ENCODE results near the gene RBPJL.

Gene RBPJL

GRCh38 chr20:45345104-45345936 is 38.7 kb downstream of the RBPJL start:
- TF ChIP-seq ZFP3 (CRISPR knock-in tag; IDR thresholded peaks at IDR 0.05) (no peak), CREB5 (CRISPR knock-in tag; IDR thresholded peaks at IDR 0.05; ENCODE audit: low read depth) (no peak), ZC3H10 (CRISPR knock-in tag; IDR thresholded peaks at IDR 0.05) (no peak), ISL1 (CRISPR knock-in tag; IDR thresholded peaks at IDR 0.05) (no peak), CSRNP3 (CRISPR knock-in tag; IDR thresholded peaks at IDR 0.05) (no peak), OSR1 (CRISPR knock-in tag; IDR thresholded peaks at IDR 0.05) (no peak), BACH2 (CRISPR knock-in tag; IDR thresholded peaks at IDR 0.05; ENCODE audit: borderline replicate concordance) (no peak), TSHZ2 (CRISPR knock-in tag; IDR thresholded peaks at IDR 0.05) (no peak), GLIS3 (CRISPR knock-in tag; IDR thresholded peaks at IDR 0.05) (no peak)
- ATAC-seq = no peak

- TF ChIP-seq ESRRG (CRISPR knock-in tag; IDR thresholded peaks at IDR 0.05) (no peak), CSDC2 (CRISPR knock-in tag; IDR thresholded peaks at IDR 0.05) (no peak), ZNF70 (CRISPR knock-in tag; IDR thresholded peaks at IDR 0.05) (no peak), ISL1 (CRISPR knock-in tag; IDR thresholded peaks at IDR 0.05) (no peak), GLIS3 (CRISPR knock-in tag; IDR thresholded peaks at IDR 0.05) (no peak), ZC3H10 (CRISPR knock-in tag; IDR thresholded peaks at IDR 0.05) (no peak), PPARA (CRISPR knock-in tag; IDR thresholded peaks at IDR 0.05; ENCODE audit: borderline replicate concordance) (no peak), OSR1 (CRISPR knock-in tag; IDR thresholded peaks at IDR 0.05) (no peak), ZNF8 (CRISPR knock-in tag; IDR thresholded peaks at IDR 0.05) (no peak), TCF4 (CRISPR knock-in tag; IDR thresholded peaks at IDR 0.05; ENCODE audit: borderline replicate concordance) (no peak), ZFP30 (CRISPR knock-in tag; IDR thresholded peaks at IDR 0.05) (no peak)
- no peak for ATAC-seq
These were observed 39.7 kb downstream of the RBPJL start for GRCh38 chr20:45346291-45346718.

DNA sequence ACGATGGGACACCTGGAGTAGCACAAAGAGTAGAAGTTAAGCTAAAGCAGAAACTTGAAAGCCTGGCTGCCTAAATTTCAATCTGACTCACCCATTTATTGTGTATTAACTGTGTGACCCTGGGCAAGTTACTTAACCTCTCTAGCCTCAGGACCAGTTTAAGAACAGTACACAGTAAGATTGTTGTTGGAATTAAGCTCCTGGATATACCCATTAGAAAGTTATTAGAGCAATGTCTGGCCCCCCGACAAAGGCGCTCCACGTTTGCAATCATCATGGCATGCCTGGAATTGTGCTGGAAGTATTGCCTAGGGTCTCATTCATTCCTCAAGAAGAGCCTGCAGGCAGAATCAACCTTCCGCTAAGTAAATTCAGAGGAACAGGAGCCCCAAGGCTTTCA is 40.2 kb downstream of the RBPJL start:
- TF ChIP-seq TSHZ2 (CRISPR knock-in tag; IDR thresholded peaks at IDR 0.05) (no peak), ZNF565 (CRISPR knock-in tag; conservative IDR thresholded peaks at IDR 0.05; ENCODE audit: low read depth) (no peak), TCF4 (CRISPR knock-in tag; IDR thresholded peaks at IDR 0.05; ENCODE audit: borderline replicate concordance) (no peak), RARB (CRISPR knock-in tag; IDR thresholded peaks at IDR 0.05) (no peak), OSR1 (CRISPR knock-in tag; IDR thresholded peaks at IDR 0.05) (no peak), CSDC2 (CRISPR knock-in tag; IDR thresholded peaks at IDR 0.05) (no peak), ISL1 (CRISPR knock-in tag; IDR thresholded peaks at IDR 0.05) (no peak)
- TF ChIP-seq, protein P1, sequence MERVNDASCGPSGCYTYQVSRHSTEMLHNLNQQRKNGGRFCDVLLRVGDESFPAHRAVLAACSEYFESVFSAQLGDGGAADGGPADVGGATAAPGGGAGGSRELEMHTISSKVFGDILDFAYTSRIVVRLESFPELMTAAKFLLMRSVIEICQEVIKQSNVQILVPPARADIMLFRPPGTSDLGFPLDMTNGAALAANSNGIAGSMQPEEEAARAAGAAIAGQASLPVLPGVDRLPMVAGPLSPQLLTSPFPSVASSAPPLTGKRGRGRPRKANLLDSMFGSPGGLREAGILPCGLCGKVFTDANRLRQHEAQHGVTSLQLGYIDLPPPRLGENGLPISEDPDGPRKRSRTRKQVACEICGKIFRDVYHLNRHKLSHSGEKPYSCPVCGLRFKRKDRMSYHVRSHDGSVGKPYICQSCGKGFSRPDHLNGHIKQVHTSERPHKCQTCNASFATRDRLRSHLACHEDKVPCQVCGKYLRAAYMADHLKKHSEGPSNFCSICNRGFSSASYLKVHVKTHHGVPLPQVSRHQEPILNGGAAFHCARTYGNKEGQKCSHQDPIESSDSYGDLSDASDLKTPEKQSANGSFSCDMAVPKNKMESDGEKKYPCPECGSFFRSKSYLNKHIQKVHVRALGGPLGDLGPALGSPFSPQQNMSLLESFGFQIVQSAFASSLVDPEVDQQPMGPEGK (CRISPR knock-in tag; IDR thresholded peaks at IDR 0.05; ENCODE audit: borderline replicate concordance) = no peak
- no peak for ATAC-seq

All from SK-N-SH treated with all-trans-retinoic acid at 6 μM for 48 hours (cell line).